Stimulated activated CD8-positive, alpha-beta memory T cell treated with anti-CD3 and anti-CD28 coated beads, Interleukin-2, amount 100 ng/mL, for 48 hours (primary cell): ENCODE results near the gene WDPCP.
"Not testable (repeated sequence)": the region's sequence is repeated elsewhere in the genome, so short reads cannot be mapped to it uniquely, and the experiment has no call there.

Experiments used
- DNase-seq, 2 donors: peaks; one replicate each; pipeline ENCODE4 v3.0.0-alpha.2; 2020; ENCODE audit warnings: low read depth in 2 of 2

WDPCP gene

DNA sequence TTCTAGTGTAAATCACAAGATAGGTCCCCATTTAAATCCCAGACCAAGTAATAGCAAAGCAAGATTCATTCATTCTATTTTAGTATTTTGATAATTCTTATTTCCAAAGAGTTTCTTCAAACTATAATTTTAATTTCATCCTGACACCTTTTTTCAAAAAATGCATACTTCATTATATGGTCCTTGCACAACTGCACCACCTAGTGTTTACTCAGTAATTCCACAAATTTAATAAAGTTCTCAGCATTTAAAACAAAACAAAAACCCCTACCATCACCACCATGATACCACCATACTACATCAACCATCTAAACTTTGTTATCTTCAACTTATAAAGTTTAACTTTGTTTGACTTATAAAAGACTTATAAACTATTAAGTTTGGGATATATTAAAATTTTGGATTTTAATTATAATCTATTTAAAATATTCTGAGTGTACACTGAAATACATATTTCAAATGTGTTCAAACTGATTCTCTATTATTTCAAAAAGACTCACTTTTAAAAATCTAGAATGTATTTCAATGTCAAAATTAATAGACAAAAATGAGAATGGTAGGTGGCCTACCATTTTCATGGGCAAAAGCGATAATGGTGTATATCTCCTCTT lies 44.2 kb downstream of the WDPCP start:
- DNase-seq: no peak

DNA sequence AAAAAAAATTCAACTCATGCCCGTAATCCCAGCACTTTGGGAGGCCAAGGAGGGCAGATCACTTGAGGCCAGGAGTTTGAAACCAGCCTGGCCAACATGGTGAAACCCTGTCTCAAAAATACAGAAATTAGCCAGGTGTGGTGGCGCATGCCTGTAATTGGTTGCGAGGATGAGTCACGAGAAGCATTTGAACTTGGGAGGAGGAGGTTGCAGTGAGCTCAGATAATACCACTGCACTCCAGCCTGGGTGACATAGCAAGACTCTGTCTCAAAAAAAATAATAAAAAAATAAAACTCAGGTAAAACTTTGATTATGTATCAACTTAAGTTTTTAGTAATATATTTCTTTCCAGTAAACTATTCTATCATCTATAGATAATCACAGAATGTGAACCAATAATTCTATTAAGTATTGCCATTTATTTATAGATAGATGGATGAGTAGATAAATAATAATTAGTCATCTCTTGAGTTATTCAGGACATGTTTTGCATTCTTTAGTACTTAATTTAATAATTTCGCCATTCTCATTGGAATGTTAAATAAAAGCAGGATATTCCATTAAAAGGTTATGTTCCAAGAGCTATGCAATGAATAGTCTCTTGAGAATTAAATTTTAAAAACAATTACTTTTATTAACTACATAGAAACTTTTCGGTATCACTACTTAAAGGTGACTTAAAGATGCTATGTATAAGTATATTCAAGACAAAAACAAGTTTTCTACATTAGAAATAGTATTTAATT lies 48.7 kb downstream of the WDPCP start:
- DNase-seq: no peak

DNA sequence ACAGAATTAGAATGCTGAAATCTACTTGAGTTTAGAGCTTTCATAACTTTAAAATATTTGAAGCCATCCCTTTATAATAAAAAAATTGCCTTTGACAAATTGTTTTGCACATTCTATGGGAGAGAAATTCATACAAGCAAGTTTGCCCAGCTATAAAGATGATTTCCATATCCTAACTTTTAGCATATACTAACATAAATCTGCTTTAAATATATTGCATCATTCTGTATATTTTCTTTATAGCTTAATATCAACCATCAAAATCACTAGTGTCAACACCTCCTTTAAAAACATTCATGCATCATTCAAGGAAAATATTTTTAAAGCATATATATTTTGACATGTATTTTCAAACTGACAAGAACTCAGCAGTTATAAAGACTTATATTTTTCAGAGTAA lies 49.9 kb downstream of the WDPCP start:
- no peak for DNase-seq

DNA sequence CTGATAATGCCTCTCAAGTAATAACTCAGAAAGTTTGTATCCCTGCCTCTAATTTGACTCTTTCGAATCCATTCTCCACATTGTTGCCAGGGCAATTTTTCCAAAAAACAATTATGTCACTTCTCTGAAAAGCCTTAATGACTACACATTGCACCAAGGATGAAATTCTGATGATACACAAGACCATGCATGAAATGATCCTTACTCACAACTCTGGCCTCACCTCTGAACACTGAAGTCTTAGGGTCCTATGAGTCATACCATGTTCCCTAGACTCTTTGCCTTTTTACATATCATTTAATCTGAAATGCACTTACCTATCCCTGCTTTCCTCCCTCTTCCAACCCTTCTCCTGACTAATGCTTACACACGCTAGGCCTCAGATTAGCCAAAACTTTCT lies 51.0 kb downstream of the WDPCP start:
- DNase-seq: no peak

DNA sequence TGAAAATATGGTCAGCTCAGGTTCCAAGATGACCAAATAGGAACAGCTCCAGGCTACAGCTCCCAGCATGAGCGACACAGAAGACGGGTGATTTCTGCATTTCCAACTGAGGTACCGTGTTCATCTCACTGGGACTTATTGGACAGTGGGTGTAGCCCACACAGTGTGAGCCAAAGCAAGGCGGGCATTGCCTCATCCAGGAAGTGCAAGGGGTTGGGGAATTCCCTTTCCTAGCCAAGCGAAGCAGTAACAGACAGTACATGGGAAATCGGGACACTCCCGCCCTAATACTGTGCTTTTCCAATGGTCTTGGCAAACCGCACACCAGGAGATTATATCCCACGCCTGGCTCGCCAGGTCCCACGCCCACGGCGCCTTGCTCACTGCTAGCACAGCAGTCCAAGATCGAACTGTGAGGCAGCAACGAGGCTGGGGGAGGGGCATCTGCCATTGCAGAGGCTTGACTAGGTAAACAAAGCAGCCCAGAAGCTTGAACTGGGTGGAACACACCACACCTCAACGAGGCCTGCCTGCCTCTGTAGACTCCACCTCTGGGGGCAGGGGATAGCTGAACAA lies 57.5 kb downstream of the WDPCP start:
- DNase-seq: no peak

DNA sequence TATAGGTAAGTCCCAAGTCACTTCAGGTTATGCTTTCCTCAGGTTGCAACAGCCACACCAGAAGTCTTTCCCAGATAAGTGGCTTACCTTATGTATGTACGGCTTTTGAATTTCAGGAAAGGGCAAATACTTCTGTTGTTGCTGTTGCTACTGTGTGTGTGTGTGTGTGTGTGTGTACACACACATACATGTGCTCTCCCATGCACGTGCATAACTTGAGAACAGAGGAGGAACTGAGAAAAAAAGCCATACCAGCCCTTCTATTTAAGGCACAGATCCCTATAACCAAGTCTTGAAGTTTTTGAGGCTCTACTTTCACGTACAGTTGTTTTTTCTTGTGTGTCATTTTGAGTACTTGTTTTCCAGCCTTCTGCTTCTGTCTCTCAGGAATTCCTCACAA lies 62.4 kb downstream of the WDPCP start:
- DNase-seq: no peak

DNA sequence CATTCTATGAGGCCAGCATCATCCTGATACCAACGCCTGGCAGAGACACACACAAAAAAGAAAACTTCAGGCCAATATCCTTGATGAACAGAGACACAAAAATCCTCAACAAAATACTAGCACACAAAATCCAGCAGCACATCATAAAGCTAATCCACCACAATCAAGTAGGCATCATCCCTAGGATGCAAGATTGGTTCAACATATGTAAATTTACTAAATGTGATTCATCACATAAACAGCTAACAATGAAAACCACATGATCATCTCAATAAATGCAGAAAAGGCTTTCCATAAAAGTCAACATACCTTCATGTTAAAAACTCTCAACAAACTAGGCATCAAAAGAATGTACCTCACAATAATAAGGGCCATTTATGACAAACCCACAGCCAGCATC lies 65.3 kb downstream of the WDPCP start:
- DNase-seq: no peak

DNA sequence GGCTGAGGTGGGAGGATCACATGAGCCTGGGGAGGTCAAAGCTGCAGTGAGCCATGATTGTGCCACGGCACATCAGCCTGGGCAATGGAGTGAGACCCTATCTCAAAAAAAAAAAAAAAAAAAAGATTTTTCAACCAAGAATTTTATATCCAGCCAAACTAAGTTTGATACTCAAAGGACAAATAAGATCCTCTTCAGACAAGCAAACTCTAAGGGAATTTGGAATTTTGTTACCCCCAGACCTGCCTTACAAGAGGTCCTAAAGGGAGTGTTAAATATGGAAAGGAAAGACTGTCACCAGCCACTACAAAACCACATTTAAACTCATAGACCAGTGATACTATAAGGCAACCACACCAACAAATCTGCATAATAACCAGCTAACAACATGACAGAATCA lies 67.5 kb downstream of the WDPCP start:
- no peak for DNase-seq

DNA sequence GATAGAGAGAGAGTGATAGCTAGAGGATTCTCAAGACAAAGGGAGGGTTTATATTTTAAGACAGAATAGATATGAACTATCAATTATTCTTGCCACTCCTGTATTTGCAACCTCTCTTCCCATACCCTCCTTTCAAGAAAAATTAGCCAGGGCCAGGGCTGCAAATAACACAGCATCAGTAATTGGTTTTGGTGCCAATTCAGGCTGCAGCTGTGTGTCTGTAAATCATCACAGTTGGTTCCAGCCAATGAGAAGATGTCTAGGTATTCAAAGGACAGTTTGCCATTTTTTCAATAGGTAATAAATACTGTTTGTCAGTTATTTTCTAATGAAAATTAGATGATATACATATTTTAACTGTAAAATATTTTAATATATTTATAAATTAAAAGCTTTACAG lies 73.5 kb downstream of the WDPCP start:
- DNase-seq: no peak

DNA sequence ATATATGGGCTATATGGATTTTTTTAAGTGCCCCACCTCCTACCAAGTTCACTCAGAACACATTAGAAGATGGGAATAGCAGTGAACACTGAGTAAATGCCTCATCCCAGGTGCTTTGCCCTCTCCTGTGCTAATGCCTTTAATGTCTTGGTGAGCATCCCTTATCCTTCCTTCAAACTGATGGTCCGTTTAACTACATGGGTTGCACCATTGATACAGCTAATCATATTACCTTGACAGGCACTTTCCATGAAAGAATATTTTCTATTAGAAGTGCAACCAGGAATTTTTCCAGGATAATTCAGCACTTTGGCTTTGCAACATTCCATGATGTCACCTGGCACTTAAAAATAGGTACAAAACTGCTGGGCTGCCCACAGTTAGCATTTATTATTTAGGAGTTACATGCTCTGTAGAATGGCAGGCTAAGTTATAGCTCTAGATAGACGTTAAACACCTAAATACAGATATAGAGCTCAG lies 74.0 kb downstream of the WDPCP start:
- no peak for DNase-seq

DNA sequence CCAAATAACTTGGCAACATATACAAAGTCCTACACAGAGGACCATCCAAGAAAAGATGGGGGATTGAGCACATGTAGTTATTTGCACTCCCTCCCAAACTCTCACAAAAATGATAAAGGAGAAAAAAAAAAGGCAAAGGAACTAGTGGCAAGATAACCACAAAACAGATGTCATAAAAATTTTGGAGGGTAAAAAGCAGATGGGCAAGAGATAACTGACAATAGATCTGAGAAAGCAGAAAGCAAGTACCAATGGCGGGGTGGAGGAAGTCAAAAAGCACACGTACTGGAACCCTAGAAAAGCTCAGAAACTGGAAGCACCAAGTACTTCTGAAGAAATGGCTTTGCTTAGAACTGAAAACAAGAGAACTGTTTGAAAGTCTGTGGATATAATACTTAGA lies 82.0 kb downstream of the WDPCP start:
- no peak for DNase-seq

DNA sequence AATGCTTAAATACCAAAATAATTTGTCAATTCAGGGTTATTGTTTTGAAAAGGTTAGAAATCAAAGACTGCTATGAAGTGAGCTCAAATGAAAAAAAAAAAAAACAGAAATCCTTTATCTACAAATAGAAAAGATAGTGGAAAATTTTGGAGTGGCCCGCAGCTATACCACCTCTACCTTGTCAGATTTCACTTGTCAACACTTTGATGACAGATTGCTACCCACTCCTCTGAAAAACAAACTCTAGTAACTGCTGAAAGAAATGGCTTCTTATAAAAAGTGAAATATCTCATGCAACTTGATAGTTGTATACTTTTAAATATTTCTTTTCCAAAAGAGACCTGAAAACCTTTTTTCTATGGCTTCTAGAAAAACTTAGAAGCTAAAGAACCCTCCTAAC lies 84.5 kb downstream of the WDPCP start:
- DNase-seq: no peak

DNA sequence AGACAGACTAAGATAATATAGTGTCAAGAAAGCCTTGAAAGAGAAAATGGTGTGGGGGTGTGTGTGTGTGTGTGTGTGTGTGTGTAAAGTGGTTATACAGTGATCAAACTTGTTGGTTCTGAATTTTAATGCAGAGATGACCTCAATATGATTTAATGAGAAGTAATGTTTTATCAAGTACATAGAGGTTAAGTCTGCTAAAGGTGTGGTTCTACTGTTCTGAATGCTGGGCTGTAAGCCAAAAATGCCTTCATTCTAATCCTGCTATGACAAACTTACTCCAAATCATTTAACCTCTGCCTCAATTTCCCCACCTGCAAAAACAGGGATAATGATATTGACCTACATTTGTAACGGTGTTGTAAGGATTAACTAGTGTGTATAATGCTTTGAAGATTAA lies 87.9 kb downstream of the WDPCP start:
- DNase-seq: no peak

DNA sequence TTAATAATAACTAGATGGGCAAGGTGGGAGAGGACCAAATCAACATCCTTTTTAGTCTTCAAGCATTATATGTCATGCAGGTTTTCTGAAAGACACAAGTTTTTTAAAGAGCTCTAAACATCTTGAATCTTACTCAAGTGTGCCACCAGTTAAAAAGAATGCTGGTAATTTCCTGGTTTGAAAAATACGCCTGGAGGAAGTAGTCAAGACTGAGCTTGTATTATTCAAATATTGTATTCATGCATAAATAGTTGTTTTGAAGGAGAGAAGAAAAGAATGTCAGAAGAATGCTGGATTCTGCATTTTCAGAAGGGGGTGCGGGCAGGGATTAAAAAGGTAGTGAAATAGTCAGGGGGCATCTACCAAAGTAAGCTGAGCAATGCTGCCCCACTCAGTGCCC lies 90.7 kb downstream of the WDPCP start:
- DNase-seq: no peak

DNA sequence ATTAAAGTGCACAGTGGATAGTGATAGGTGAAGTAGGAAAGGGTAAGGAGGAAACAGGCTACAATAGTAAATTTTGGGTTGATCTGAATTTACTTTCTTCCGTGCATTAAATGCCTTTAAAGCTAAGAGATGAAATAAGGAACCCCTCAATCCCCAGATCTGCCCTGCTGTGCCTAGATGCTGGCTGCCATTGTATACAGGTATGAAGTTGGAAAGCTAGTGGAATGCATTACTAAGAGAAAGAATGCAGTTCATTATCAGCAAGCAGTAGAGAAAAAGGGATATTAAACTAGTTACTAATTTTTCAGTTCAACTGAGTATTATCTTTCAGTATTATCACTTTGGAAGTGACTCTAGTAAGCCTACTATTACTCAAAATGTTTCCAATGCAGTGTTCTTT lies 93.3 kb downstream of the WDPCP start:
- DNase-seq: no peak

DNA sequence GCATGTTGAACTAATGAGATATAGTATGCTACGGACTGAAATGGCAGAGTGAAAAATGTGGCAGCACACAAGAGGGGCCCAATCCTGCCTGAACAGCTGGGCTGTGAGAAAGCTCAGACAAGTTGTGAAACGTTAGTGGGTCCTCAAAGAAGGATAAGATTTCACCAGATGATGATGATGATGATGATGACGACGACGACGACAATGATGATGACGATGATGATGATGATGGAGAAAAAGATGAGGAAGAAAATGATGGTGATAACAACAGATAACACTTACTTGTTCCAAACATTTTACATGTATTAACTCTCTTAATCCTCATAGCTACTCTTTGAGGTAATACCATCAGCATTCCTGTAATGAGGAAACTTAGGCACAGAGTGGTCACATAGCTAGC lies 94.2 kb downstream of the WDPCP start:
- no peak for DNase-seq

DNA sequence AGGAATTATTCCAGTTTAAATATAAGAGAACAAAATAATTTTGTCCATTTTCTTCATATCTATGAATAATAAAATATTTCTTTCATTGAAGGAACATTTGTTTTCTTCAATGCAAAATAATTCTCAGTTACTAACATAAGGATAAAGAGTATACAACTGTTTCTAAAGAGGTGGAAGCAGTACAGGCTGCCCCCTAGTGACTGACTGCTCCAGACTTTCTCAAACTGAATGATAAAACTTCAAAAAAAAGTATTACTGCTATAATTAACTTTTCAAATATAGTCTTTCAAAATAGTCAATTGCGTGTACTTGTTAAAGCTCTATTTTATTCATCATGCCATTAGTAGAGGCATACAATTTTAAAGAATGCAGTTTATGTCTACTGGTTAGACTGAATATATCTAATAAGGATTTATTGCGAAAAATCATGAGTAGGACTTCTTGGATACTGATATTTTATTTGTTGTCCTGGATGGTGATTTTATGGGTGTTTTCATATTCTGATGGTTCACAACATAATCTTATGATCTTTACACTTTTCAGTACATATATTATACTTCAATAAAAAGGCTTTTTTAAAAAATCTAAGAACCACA lies 100.1 kb downstream of the WDPCP start:
- no peak for DNase-seq

DNA sequence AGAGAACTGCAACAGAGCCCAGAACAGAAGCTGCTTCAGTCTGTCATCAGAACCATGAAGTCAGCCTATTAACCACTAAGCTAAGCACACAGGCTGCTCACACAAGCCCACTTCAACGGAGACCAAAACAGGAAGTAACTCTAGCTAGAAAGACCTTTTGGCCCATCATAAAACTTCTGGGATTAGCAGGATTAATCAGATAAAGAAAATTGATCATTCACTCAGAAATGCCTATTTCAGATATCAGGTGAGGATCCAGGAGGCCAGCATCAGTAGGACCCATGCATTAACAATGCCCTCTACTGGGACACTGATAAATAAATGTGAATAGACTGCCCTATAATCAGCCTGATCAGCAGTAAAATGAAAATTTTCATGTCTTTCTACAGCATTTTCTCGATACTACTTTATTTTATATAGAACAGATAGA lies 101.4 kb downstream of the WDPCP start:
- DNase-seq: no peak

DNA sequence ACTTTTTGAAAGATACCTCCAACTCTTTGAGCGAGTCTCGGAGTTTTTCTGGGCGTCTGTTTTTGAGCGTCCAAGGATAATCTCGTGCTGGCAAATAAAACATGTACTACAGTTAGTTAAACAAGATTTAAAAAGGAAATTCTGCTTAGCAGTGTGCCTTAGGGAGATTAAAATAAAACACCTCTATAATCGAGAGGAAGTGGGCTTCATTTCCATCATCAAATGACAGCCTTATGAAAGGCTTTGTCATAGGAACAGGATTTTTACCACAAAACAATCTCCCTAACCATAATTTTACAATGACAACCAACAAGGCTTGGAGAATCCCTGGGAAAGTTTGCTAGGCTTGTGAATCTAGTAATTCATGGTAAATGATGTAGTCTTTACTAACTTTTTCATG lies 103.4 kb downstream of the WDPCP start:
- no peak for DNase-seq

DNA sequence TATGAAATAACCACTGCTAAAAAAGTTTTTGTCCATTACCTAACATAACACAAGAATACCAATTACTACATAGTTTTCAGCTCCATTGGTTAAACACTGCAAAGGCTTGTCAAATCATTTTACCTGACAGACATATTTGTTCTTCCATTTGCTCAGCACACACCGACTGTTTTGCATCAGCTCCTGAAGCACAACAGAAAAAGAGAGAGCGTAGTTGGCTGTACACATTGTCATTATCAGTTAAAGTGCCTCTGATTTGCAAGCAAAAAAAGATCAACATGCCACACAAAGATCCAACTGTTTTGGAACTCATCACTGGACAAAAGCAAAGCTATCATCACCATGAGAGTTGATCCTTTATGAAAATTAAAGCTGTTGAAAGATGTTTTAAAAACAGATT lies 103.8 kb downstream of the WDPCP start:
- no peak for DNase-seq

DNA sequence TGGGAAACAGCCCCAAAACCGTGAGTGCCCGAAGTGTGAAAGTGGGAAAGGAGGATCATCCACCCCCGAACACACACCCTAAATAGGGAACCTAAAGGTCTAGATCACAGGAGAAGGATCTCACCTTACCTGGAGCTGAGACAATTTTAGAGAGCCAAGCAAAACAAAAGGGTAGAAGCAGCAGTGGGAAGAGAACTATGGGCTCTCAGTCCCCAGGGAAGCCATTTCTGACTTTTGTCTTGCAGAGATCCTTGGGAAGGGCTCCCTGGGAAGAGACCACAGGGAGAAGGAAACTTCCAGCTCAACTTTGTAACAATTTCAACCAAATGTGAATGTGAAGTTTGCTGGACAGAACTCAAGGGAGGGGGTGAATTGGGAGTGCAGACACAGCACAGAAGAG lies 110.6 kb downstream of the WDPCP start:
- no peak for DNase-seq

DNA sequence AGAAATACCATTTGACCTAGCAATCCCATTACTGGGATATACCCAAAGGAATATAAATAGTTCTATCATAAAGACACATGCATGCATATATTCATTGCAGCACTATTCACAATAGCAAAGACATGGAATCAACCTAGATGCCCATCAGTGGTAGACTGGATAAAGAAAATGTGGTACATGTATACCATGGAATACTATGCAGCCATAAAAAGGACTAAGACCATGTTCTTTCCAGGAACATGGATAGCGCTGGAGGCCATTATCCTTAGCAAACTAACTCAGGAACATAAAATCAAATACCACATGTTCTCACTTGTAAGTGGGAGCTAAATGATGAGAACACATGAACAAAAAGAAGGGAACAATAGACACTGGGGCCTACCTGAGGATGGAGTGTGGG lies 119.0 kb downstream of the WDPCP start:
- DNase-seq: not testable (repeated sequence)

DNA sequence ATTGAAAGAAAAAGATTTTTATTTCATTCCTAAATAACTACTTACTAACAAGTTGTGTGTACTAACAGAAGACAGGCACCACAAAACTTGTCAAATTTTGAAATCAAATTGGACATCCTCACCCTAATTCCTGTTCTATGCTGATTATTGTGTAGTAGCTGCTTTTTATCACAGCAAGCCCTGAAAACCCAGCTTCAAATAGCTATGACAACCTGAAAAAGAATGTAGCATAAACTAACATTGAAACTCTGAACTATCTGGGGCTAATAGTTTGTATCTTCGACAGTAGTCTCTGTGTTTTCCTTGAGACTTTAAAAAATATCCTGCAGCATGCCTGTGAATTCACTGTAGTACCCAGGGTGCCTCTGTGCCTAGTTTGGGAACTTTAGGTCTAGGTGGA lies 122.6 kb downstream of the WDPCP start:
- DNase-seq: no peak
